GM20431 (cell line): ENCODE results near the gene HAGH.

Experiments used
- in situ Hi-C: fragments of 300-500 bp; cut with MseI, MboI; formaldehyde crosslinking; loops from one replicate; pipeline ENCODE4 v1.15.0; 2020; ENCODE audit warnings: low sequenced_read_pairs; ENCODE audit not compliant: unreplicated experiment

HAGH gene

DNA sequence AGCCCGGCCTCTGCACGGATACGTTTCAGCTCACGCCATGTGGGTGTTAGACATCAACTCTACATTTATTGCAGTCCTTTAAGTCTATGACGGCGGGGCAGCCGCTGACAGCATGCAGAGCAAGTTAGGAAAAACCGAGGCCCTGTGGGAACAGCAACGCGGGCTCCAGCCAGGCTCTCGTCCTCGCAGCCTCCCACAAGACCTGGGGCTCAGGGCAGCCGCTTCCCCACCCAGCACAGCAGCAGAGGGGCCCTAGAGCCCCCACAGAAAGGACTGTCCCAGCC is 50.0 kb downstream of the HAGH start:
- in situ Hi-C loops, result no loop called here

DNA sequence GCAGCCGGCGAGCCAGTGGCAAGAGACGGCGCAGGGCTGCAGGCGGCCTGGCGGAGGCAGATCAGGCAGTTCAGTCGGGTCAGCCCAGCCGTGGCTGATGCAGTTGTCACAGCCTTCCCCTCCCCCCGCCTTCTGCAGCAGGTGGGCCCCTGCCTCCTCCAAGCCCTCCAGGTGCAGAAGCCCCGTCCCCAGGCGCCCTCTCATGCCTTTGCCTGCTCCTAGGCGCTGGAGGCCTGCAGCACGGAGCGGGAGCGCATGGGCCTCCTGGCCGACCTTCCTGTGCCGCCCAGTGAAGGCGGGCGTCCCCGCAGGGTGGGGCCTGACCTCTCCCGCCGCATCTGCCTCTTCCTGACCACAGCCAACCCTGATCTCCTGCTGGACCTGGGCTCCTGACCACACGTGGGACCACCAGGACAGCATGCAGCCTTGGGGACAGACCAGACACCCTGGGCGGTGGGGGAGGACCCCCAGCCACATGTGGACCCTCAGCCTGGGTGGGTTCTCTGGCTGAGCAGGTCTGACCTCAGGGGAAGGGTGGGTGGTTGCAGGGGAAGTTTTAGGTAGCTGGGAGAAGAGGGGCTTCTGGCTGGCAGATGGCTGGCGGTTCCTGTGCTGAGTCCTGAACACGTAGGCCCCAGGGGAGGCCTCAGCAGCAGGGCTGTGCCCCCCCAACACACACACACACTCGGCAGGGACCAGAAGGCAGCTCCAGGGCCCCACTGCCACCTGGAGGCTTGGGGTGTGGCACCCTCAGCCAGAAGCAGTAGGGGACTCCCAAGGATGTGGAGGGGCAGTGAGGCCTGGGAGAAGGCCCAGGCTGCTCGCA is 50.6 kb downstream of the HAGH start:
- in situ Hi-C loops, result no loop called here

- in situ Hi-C loops, result no loop called here
Measured at GRCh38 chr16:1775006-1775845, 51.4 kb downstream of the HAGH start.

- in situ Hi-C loops, result no loop called here
Measured at GRCh38 chr16:1774448-1774780, 52.2 kb downstream of the HAGH start.

DNA sequence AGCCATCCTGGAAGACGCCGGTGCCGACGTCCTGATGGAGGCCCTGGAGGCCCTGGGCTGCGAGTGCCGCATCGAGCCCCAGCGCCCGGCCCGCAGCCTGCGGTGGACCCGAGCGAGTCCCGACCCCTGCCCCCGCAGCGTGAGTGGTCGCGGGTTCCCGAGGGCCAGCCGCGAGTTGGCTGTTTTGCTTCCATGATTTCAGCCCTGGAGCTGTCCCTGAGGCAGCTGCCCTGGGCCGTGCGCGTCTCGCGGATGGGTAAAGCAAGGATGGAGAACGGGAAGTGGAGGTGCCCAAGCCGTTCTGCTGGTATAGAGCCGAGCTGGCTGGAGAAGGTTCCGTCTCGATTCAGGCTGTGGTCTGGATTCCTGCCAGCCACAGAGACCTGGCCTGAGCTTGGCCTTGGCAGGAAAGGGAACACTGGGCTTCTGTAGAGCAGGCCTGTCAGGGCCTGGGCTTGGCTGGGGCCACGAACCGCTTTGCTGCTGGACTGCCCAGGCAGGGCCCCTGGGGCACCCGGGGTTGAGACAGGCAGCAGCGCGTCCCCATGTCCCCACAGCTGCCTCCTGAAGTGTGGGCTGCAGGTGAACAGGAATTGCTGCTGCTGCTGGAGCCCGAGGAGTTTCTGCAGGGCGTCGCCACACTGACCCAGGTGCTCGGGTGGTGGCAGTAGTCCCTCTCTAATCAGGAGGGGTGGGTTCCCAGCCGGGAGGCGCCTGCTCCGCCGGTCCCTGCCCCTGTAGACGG is 52.8 kb downstream of the HAGH start:
- in situ Hi-C loops, result no loop called here

DNA sequence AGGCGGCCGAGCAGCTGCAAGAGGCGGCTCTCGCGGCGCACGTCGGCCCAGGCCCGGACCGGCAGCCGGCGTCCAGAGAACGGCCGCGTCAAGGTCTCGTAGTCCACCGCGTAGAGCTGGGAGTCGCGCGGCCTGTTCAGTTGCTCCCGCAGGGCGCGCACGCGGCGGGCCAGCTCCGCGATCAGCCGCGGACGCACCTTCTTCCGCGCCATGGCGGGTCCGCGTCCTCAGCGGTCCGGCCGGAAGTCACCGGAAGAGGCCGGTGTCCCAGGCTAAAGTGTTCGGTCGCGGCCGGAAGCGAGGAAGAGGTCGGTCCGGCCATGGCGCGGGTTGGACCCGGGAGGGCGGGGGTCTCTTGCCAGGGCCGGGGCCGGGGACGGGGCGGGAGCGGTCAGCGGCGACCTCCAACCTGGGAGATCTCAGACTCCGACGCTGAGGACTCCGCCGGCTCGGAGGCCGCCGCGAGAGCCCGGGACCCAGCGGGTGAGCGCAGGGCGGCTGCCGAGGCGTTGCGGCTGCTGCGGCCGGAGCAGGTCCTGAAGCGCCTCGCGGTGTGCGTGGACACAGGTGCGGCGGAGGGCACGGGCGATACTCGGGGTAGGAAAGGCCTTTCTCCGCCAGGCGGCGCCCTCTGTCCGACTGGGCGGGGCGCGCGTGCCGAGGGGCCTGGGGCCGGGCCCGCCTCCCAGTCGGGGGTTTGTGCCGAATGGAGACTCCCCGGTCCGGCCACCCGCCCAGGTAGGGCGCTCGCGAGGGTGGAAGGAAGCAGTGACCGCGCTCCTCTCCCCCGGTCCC is 53.5 kb downstream of the HAGH start, which contains the start of gene MRPS34:
Gene MRPS34, minus strand, starts transcription at position 227 of the 795 bp plus-strand sequence. Its CDS starts 15 bp downstream, at position 212.
- in situ Hi-C loops, result no loop called here

- in situ Hi-C loops, result no loop called here
Measured at GRCh38 chr16:1772362-1772907, 54.2 kb downstream of the HAGH start, which contains the start of gene EME2. Gene EME2 (plus strand): TSS chr16:1772810. CDS start chr16:1773228, 418 bp downstream.

- in situ Hi-C loops, result no loop called here
Measured at GRCh38 chr16:1771864-1772361, 54.7 kb downstream of the HAGH start.

DNA sequence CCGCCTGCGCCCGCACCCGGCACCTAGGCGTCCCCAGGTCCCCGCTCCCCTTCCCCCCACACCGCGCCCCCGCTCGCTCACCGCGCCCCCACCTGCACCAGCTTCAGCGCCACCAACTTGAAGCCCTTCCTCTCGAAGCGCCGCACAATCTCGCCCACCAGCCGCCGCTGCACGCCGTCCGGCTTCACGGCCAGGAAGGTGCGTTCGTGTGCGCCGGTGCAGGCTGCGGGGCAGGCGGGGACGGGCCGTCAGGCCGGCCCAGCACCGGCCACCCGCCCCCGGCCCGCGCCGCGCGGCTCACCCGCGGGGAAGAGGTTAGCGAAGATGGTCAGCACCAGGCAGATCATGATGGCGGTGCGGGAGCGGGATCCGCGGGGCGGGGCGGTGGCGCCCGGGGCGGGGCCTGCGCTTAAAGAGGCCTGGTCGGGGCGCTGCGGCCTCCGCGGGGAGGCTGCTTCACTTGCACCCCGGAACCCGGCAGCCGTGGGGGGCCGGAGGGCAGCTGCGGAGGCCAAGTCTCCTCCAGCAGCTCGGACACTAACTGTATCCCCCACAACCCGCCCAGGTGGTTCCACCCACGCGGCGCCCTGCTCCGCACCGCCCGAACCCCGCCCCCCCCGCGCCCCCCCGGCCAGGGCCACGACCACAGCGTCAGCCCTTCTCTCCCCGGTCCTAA is 55.3 kb downstream of the HAGH start, which contains the start of gene NME3:
Gene NME3, minus strand, starts transcription at position 356 of the 676 bp plus-strand sequence. Its CDS starts 9 bp downstream, at position 347.
- in situ Hi-C loops, result no loop called here

DNA sequence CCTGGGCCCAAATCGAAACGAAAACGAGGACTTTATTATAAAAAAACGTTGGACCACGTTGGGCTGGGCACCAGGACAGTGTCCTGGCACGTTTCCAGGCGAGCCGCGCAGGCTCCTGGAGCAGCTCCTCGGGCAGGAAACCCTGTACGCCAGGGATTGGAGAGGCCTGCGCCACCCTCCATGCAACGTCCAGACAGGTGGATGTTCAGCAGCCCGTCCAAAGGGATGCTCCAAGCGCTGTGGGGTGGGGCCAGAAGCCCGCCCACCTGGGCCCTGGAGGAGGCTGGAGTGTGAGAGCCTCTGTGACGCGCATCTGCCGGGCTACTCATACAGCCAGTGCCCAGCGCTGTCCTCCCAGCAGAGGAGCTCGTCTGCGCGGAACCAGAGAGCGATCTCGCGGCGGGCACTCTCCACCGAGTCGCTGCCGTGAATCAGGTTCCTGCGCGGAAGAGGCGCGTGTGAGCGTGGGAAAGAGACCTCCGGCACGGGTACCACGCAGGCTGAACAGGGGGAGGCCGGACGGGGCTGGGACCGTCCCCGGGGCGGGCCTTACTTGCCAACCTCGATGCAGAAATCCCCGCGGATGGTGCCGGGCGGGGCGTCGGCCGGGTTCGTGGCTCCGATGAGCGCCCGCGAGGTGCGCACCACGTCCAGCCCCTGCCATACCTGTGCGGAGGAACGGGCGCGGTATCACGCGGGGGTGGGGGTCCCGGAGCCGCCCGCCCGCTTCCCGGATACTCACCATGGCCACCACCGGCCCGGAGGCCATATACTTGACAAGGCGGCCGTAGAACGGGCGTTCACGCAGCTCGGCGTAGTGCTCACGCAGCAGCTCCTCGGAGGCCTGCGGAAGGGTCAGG is 56.1 kb downstream of the HAGH start:
- in situ Hi-C loops, result no loop called here

DNA sequence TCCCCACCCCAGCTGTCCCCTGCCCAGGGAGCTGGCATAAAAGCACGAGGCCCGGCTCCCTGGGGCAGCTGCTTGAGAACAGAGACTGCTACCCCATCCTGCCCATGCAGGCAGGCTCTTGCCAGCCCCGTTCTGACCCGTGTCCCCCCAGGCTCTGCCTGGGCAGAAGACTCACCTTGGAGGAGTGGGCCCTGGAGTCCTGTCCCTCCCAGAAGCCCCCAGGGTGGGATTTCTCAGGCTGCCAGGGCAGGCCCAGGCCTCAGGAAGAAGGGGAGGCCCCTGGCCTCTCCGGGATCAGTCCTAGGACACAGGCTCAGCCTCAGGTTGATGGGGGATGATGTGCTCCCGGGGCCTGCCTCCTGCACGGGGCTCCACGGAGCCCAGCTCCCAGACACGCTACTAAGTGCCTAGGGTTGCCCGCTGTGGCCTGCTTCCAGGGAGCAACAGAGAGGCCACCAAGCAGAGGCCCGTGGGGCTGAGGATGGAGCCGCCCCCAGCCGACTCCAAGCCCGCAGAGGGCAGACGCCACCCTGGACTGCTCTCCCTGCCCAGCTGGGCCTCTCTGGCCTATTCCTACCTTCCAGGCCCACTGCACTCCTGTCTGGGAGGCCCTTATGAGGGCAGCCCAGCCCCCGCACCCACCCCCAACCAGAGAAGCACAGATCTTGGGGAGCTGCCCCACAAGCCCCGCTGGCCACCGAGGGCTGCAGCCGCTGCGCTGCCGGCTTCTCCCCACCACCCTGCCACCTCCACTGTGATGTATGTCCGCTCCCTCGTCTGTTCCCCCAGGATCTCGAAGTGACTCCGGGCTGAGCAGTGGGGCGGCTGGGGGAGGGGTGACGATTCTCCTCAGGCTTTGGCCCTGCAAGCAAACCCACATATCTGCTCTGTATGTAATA is 57.0 kb downstream of the HAGH start:
- in situ Hi-C loops, result no loop called here

GRCh38 chr16:1768767-1769401 is 57.7 kb downstream of the HAGH start:
- in situ Hi-C loops, result no loop called here

GRCh38 chr16:1768061-1768766 is 58.4 kb downstream of the HAGH start:
- in situ Hi-C loops, result no loop called here

DNA sequence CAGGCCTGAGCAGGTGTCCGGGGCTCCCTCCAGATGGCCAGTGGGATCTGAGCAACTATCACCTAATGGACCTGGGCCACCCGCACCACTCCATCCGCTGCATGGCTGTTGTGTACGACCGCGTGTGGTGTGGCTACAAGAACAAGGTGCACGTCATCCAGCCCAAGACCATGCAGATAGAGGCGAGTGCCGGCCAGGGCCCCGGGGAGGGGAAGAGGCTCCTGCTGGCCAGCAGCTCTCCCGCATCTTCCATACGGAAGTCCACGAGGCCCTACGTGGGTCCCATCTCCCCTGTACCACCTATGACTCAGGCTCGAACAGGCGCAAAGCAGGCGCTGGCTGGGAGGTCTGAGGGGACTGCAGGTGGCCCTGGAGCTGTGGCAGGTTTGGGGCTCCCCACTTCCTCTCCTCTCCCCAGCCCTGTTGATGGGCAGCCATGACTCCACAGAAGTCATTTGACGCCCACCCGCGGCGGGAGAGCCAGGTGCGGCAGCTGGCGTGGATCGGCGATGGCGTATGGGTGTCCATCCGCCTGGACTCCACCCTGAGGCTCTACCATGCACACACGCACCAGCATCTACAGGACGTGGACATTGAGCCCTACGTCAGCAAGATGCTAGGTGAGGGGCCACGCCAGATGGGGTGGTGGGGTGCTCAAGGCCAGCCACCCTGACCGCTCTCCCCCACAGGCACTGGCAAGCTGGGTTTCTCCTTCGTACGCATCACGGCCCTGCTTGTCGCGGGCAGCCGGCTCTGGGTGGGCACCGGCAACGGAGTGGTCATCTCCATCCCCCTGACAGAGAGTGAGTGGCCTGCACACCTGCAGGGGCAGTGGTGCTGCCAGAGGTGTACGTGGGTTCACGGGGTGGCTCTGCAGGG is 59.3 kb downstream of the HAGH start:
- in situ Hi-C loops, result no loop called here

DNA sequence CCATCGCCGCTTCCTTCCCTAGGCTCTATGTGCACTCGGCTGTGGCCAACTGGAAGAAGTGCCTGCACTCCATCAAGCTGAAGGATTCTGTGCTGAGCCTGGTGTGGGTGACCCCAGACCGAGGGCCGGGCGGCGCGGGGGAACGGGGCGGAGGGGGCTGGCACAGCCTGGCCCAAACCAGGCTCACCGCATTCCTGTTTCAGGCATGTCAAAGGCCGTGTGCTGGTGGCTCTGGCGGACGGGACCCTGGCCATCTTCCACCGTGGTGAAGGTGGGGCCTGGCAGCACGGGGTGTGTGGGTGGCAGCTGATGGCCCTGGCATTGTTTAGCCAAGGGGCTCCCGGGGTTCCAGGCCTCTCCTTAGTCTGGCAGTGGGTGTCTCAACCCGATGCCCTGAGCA is 59.9 kb downstream of the HAGH start:
- in situ Hi-C loops, result no loop called here
